ENCODE data around the gene SIRPG.

SIRPG gene

GRCh38 chr20:1629321-1629720 is 28.3 kb downstream of the SIRPG start:
- WGBS (ENCODE audit: insufficient coverage): 93% methylated on average over 4 of the region's 5 CpGs
- POLR2A ChIA-PET: no interaction called here
- Histone ChIP-seq H3K4me3 (ENCODE audit: control insufficient read depth in 1 of 7, extremely low read depth in 1 of 7, insufficient read depth in 4 of 7, low read depth in 2 of 7, low read length in 6 of 7) (no peak overlapping the region), H3K27me3 (replicated peaks in 2 of 5; ENCODE audit: control insufficient read depth in 4 of 5, insufficient read depth in 5 of 5, low read length in 4 of 5) (peaks cover 0 to 87% (median 33%) of the 10 kb centered on the region in 5 experiments), H3K4me1 (ENCODE audit: control extremely low read depth in 1 of 4, control insufficient read depth in 4 of 4, insufficient read depth in 4 of 4, low read length in 3 of 4) (peaks cover 0 to 9% (median 1%) of the 10 kb centered on the region in 4 experiments), H3K9me3 (ENCODE audit: control extremely low read depth in 1 of 5, control insufficient read depth in 4 of 5, insufficient read depth in 2 of 5, low read depth in 1 of 5, low read length in 4 of 5) (no peaks in the 10 kb centered on the region), H3K27ac (ENCODE audit: insufficient read depth in 1 of 2, low read depth in 1 of 2, low read length in 2 of 2, poor library complexity in 1 of 2, severe bottlenecking in 2 of 2) (no peak overlapping the region), H3K36me3 (ENCODE audit: control insufficient read depth in 4 of 4, insufficient read depth in 4 of 4, low read length in 3 of 4) (no peaks in the 10 kb centered on the region)
- CTCF ChIA-PET: no interaction called here
- no peak for DNase-seq

GRCh38 chr20:1628621-1629020 is 29.0 kb downstream of the SIRPG start:
- Histone ChIP-seq H3K27ac (ENCODE audit: insufficient read depth in 1 of 2, low read depth in 1 of 2, low read length in 2 of 2, poor library complexity in 1 of 2, severe bottlenecking in 2 of 2) (no peak overlapping the region), H3K36me3 (ENCODE audit: control insufficient read depth in 4 of 4, insufficient read depth in 4 of 4, low read length in 3 of 4) (no peaks in the 10 kb centered on the region), H3K27me3 (replicated peaks in 2 of 5; ENCODE audit: control insufficient read depth in 4 of 5, insufficient read depth in 5 of 5, low read length in 4 of 5) (peaks cover 0 to 90% (median 33%) of the 10 kb centered on the region in 5 experiments), H3K4me3 (ENCODE audit: control insufficient read depth in 1 of 7, extremely low read depth in 1 of 7, insufficient read depth in 4 of 7, low read depth in 2 of 7, low read length in 6 of 7) (no peak overlapping the region), H3K9me3 (ENCODE audit: control extremely low read depth in 1 of 5, control insufficient read depth in 4 of 5, insufficient read depth in 2 of 5, low read depth in 1 of 5, low read length in 4 of 5) (no peaks in the 10 kb centered on the region), H3K4me1 (ENCODE audit: control extremely low read depth in 1 of 4, control insufficient read depth in 4 of 4, insufficient read depth in 4 of 4, low read length in 3 of 4) (peaks cover 0 to 11% (median 1%) of the 10 kb centered on the region in 4 experiments)
- WGBS (ENCODE audit: insufficient coverage): 96% methylated on average over 3 of the region's 5 CpGs
- DNase-seq: no peak
- POLR2A ChIA-PET: no interaction called here
- CTCF ChIA-PET: no interaction called here

- Histone ChIP-seq H3K9me3 (ENCODE audit: control extremely low read depth in 1 of 5, control insufficient read depth in 4 of 5, insufficient read depth in 2 of 5, low read depth in 1 of 5, low read length in 4 of 5) (no peaks in the 10 kb centered on the region), H3K4me3 (ENCODE audit: control insufficient read depth in 1 of 7, extremely low read depth in 1 of 7, insufficient read depth in 4 of 7, low read depth in 2 of 7, low read length in 6 of 7) (no peak overlapping the region), H3K27ac (ENCODE audit: insufficient read depth in 1 of 2, low read depth in 1 of 2, low read length in 2 of 2, poor library complexity in 1 of 2, severe bottlenecking in 2 of 2) (no peak overlapping the region), H3K4me1 (ENCODE audit: control extremely low read depth in 1 of 4, control insufficient read depth in 4 of 4, insufficient read depth in 4 of 4, low read length in 3 of 4) (peaks cover 0 to 21% (median 3%) of the 10 kb centered on the region in 4 experiments), H3K27me3 (replicated peaks in 2 of 5; ENCODE audit: control insufficient read depth in 4 of 5, insufficient read depth in 5 of 5, low read length in 4 of 5) (peaks cover 0 to 94% (median 33%) of the 10 kb centered on the region in 5 experiments), H3K36me3 (ENCODE audit: control insufficient read depth in 4 of 4, insufficient read depth in 4 of 4, low read length in 3 of 4) (no peaks in the 10 kb centered on the region)
- ChIA-PET CTCF (no interaction called here), POLR2A (no interaction called here)
- no CpG with 5 or more reads among the region's 2 CpGs for WGBS (ENCODE audit: insufficient coverage)
- DNase-seq: no peak
Observed at GRCh38 chr20:1627200-1627550, 30.4 kb downstream of the SIRPG start.

GRCh38 chr20:1626528-1627199 is 30.9 kb downstream of the SIRPG start:
- H3K27me3 ChIP-seq (replicated peaks in 2 of 5; ENCODE audit: control insufficient read depth in 4 of 5, insufficient read depth in 5 of 5, low read length in 4 of 5): peaks cover 0 to 92% (median 34%) of the 10 kb centered on the region in 5 experiments
- H3K4me1 ChIP-seq (ENCODE audit: control extremely low read depth in 1 of 4, control insufficient read depth in 4 of 4, insufficient read depth in 4 of 4, low read length in 3 of 4): peaks cover 0 to 24% (median 4%) of the 10 kb centered on the region in 4 experiments
- DNase-seq: peak in 2 of 3 donors; percentile 12 to 15
- H3K9me3 ChIP-seq (ENCODE audit: control extremely low read depth in 1 of 5, control insufficient read depth in 4 of 5, insufficient read depth in 2 of 5, low read depth in 1 of 5, low read length in 4 of 5): no peaks in the 10 kb centered on the region
- ChIA-PET POLR2A (no interaction called here), CTCF (no interaction called here)
- 35% methylated on average over 3 of the region's 3 CpGs for WGBS (ENCODE audit: insufficient coverage)
- no peak overlapping the region for H3K4me3 ChIP-seq (ENCODE audit: control insufficient read depth in 1 of 7, extremely low read depth in 1 of 7, insufficient read depth in 4 of 7, low read depth in 2 of 7, low read length in 6 of 7)
- no peaks in the 10 kb centered on the region for H3K36me3 ChIP-seq (ENCODE audit: control insufficient read depth in 4 of 4, insufficient read depth in 4 of 4, low read length in 3 of 4)
- no peak overlapping the region for H3K27ac ChIP-seq (ENCODE audit: insufficient read depth in 1 of 2, low read depth in 1 of 2, low read length in 2 of 2, poor library complexity in 1 of 2, severe bottlenecking in 2 of 2)

- no CpG with 5 or more reads among the region's 2 CpGs for WGBS (ENCODE audit: insufficient coverage)
- no peak for DNase-seq
- Histone ChIP-seq H3K27me3 (replicated peaks in 2 of 5; ENCODE audit: control insufficient read depth in 4 of 5, insufficient read depth in 5 of 5, low read length in 4 of 5) (peaks cover 0 to 85% (median 35%) of the 10 kb centered on the region in 5 experiments), H3K36me3 (ENCODE audit: control insufficient read depth in 4 of 4, insufficient read depth in 4 of 4, low read length in 3 of 4) (no peaks in the 10 kb centered on the region), H3K4me3 (ENCODE audit: control insufficient read depth in 1 of 7, extremely low read depth in 1 of 7, insufficient read depth in 4 of 7, low read depth in 2 of 7, low read length in 6 of 7) (no peak overlapping the region), H3K9me3 (ENCODE audit: control extremely low read depth in 1 of 5, control insufficient read depth in 4 of 5, insufficient read depth in 2 of 5, low read depth in 1 of 5, low read length in 4 of 5) (no peaks in the 10 kb centered on the region), H3K27ac (ENCODE audit: insufficient read depth in 1 of 2, low read depth in 1 of 2, low read length in 2 of 2, poor library complexity in 1 of 2, severe bottlenecking in 2 of 2) (no peak overlapping the region), H3K4me1 (ENCODE audit: control extremely low read depth in 1 of 4, control insufficient read depth in 4 of 4, insufficient read depth in 4 of 4, low read length in 3 of 4) (peaks cover 8 to 37% (median 12%) of the 10 kb centered on the region in 4 experiments)
- ChIA-PET CTCF (no interaction called here), POLR2A (no interaction called here)
Observed at GRCh38 chr20:1625083-1625690, 32.4 kb downstream of the SIRPG start.

- H3K4me1 ChIP-seq (ENCODE audit: control extremely low read depth in 1 of 4, control insufficient read depth in 4 of 4, insufficient read depth in 4 of 4, low read length in 3 of 4): peaks cover 14 to 50% (median 19%) of the 10 kb centered on the region in 4 experiments
- H3K4me3 ChIP-seq (ENCODE audit: control insufficient read depth in 1 of 7, extremely low read depth in 1 of 7, insufficient read depth in 4 of 7, low read depth in 2 of 7, low read length in 6 of 7): no peak overlapping the region
- peaks cover 0 to 6% (median 5%) of the 10 kb centered on the region in 5 experiments for H3K9me3 ChIP-seq (ENCODE audit: control extremely low read depth in 1 of 5, control insufficient read depth in 4 of 5, insufficient read depth in 2 of 5, low read depth in 1 of 5, low read length in 4 of 5)
- no peak overlapping the region for H3K27ac ChIP-seq (ENCODE audit: insufficient read depth in 1 of 2, low read depth in 1 of 2, low read length in 2 of 2, poor library complexity in 1 of 2, severe bottlenecking in 2 of 2)
- ChIA-PET CTCF (no interaction called here), POLR2A (no interaction called here)
- H3K36me3 ChIP-seq (ENCODE audit: control insufficient read depth in 4 of 4, insufficient read depth in 4 of 4, low read length in 3 of 4): no peaks in the 10 kb centered on the region
- no peak for DNase-seq
- WGBS (ENCODE audit: insufficient coverage): 95% methylated on average over 10 of the region's 14 CpGs
- peaks cover 0 to 78% (median 29%) of the 10 kb centered on the region in 5 experiments for H3K27me3 ChIP-seq (replicated peaks in 2 of 5; ENCODE audit: control insufficient read depth in 4 of 5, insufficient read depth in 5 of 5, low read length in 4 of 5)
Observed at GRCh38 chr20:1623501-1624205, 33.9 kb downstream of the SIRPG start.

GRCh38 chr20:1622450-1622849 is 35.1 kb downstream of the SIRPG start:
- Histone ChIP-seq H3K4me3 (ENCODE audit: control insufficient read depth in 1 of 7, extremely low read depth in 1 of 7, insufficient read depth in 4 of 7, low read depth in 2 of 7, low read length in 6 of 7) (no peak overlapping the region), H3K4me1 (ENCODE audit: control extremely low read depth in 1 of 4, control insufficient read depth in 4 of 4, insufficient read depth in 4 of 4, low read length in 3 of 4) (peaks cover 14 to 50% (median 19%) of the 10 kb centered on the region in 4 experiments), H3K9me3 (ENCODE audit: control extremely low read depth in 1 of 5, control insufficient read depth in 4 of 5, insufficient read depth in 2 of 5, low read depth in 1 of 5, low read length in 4 of 5) (peaks cover 1 to 13% (median 9%) of the 10 kb centered on the region in 5 experiments), H3K27me3 (replicated peaks in 2 of 5; ENCODE audit: control insufficient read depth in 4 of 5, insufficient read depth in 5 of 5, low read length in 4 of 5) (peaks cover 0 to 74% (median 21%) of the 10 kb centered on the region in 5 experiments), H3K36me3 (ENCODE audit: control insufficient read depth in 4 of 4, insufficient read depth in 4 of 4, low read length in 3 of 4) (no peaks in the 10 kb centered on the region), H3K27ac (ENCODE audit: insufficient read depth in 1 of 2, low read depth in 1 of 2, low read length in 2 of 2, poor library complexity in 1 of 2, severe bottlenecking in 2 of 2) (no peak overlapping the region)
- peak in 2 of 3 donors; percentile 38 to 58 for DNase-seq
- WGBS (ENCODE audit: insufficient coverage): no CpG with 5 or more reads among the region's 1 CpG
- ChIA-PET POLR2A (no interaction called here), CTCF (no interaction called here)

Data from common myeloid progenitor, CD34-positive (primary cell).